Chondrocyte (in vitro differentiated cells): ENCODE measurements around the gene SORCS1. TPM values are rescaled to one million over a fixed set of nuclear protein-coding genes. Genes with fewer than 3 reads are reported as not detected.

Source experiments
- DNase-seq: peaks from one replicate; pipeline ENCODE4 v3.0.0; 2021; ENCODE audit warnings: mixed read lengths, low spot score
- H3K27ac Mint-ChIP-seq: one replicate; pipeline ENCODE4 v1.8.0; 2021; ENCODE audit warnings: mild to moderate bottlenecking, moderate library complexity, mixed read lengths; ENCODE audit not compliant: unreplicated experiment
- H3K27me3 Mint-ChIP-seq: 2 replicates; pipeline ENCODE4 v1.8.0; 2021; ENCODE audit warnings: low read depth, mixed read lengths
- H3K36me3 Mint-ChIP-seq: 2 replicates; pipeline ENCODE4 v1.8.0; 2021; ENCODE audit warnings: low read depth, mixed read lengths
- H3K4me1 Mint-ChIP-seq: 2 replicates; pipeline ENCODE4 v1.8.0; 2021; ENCODE audit warnings: low read depth, mild to moderate bottlenecking, mixed read lengths
- H3K4me3 Mint-ChIP-seq: one replicate; pipeline ENCODE4 v1.8.0; 2021; ENCODE audit warnings: mild to moderate bottlenecking, moderate library complexity, mixed read lengths; ENCODE audit not compliant: unreplicated experiment
- H3K9me3 Mint-ChIP-seq: 2 replicates; pipeline ENCODE4 v1.8.0; 2021; ENCODE audit warnings: low read depth, mixed read lengths
- total RNA-seq: library from RNA; stranded (reverse); gene quantifications from 3 replicates; pipeline ENCODE4 v1.2.1, GENCODE V29; 2021
- TF ChIP-seq, protein P1 (sequence below): fragments of 200-600 bp; sonication (generic); IDR thresholded peaks from 2 replicates; pipeline ENCODE4 v1.5.0; 2021; ENCODE audit warnings: antibody characterized with exemption, mild to moderate bottlenecking, moderate library complexity

The SORCS1 gene
- total RNA-seq, 1 donor from 2014 or later: not detected

DNA sequence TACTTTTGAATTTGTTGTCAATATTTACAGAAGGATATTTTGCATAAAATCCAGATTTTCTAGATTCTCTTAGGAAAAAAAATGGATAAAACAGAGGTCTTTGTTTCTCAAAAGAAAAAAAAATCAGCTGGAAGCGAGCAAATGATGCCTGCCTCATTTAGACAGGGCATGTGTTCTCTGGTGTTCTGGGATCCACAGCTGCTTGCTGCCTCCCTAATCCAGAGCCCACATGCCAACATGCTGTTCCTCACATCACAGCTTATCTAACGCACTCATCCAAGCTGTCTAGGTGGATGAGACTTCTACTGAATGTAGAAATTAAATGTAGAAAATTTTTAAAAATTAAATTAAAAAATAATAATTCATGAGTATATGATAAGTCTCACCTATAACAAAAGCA lies 630.1 kb downstream of the SORCS1 start:
- Mint-ChIP-seq H3K27me3 (peaks cover 8% of the 10 kb centered on the region), H3K36me3 (no peaks in the 10 kb centered on the region), H3K9me3 (peaks cover 3% of the 10 kb centered on the region), H3K27ac (no peak overlapping the region), H3K4me1 (no peaks in the 10 kb centered on the region), H3K4me3 (no peak overlapping the region)
- DNase-seq: no peak
- TF ChIP-seq, protein P1, sequence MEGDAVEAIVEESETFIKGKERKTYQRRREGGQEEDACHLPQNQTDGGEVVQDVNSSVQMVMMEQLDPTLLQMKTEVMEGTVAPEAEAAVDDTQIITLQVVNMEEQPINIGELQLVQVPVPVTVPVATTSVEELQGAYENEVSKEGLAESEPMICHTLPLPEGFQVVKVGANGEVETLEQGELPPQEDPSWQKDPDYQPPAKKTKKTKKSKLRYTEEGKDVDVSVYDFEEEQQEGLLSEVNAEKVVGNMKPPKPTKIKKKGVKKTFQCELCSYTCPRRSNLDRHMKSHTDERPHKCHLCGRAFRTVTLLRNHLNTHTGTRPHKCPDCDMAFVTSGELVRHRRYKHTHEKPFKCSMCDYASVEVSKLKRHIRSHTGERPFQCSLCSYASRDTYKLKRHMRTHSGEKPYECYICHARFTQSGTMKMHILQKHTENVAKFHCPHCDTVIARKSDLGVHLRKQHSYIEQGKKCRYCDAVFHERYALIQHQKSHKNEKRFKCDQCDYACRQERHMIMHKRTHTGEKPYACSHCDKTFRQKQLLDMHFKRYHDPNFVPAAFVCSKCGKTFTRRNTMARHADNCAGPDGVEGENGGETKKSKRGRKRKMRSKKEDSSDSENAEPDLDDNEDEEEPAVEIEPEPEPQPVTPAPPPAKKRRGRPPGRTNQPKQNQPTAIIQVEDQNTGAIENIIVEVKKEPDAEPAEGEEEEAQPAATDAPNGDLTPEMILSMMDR: no peak

DNA sequence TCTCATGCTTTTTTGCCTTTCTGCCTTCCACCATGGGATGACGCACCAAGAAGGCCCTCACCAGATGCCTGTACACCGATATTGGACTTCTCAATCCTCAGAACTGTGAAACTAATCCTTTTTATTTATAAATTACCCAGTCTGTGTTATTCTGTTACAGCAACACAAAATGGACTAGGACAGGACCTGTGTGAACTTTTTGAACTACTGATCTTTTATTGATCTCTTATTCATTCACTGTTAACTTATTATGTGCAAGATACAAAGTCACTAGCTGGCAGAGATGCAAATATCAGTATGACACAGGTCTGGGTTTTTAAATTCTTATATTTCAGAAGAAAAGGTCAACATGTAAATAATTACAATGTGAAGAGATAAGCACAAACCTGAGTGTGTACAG lies 635.8 kb downstream of the SORCS1 start:
- TF ChIP-seq, protein P1: no peak
- no peak overlapping the region for H3K4me3 Mint-ChIP-seq

DNA sequence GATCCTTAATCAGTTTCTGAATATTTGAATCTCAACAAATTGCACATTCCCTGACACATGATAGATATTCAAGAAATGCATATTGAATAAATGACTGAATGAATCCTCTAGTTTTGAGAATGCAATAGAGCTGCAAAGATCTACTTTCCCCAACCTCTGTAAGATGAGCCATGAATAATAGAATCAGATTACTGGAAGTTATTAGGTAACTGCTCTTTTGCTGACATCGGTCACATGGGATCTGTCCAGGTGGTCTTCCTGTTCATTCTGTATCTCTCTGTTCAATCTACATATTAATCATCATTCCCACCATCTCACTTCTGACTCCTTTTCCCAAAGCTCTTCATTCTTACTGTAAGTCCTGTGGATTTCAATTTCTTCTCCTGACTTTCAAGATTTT lies 638.7 kb downstream of the SORCS1 start:
- Mint-ChIP-seq H3K27me3 (peaks cover 1% of the 10 kb centered on the region), H3K4me3 (no peak overlapping the region), H3K4me1 (no peaks in the 10 kb centered on the region), H3K27ac (no peak overlapping the region), H3K9me3 (peaks cover 2% of the 10 kb centered on the region), H3K36me3 (no peaks in the 10 kb centered on the region)
- DNase-seq: no peak
- TF ChIP-seq, protein P1: no peak

More for the DNA sequence above, 635.8 kb downstream of the SORCS1 start:
- H3K4me1 Mint-ChIP-seq: no peaks in the 10 kb centered on the region
- H3K27ac Mint-ChIP-seq: no peak overlapping the region
- no peaks in the 10 kb centered on the region for H3K36me3 Mint-ChIP-seq
- peaks cover 1% of the 10 kb centered on the region for H3K27me3 Mint-ChIP-seq
- peaks cover under 1% of the 10 kb centered on the region for H3K9me3 Mint-ChIP-seq
- no peak for DNase-seq
